KMS-11 (cell line): ENCODE measurements around the gene MYO1H.

Experiments
- H2AFZ ChIP-seq: fragments of 200-600 bp; sonication (generic); 2 replicates; pipeline ENCODE4 v1.6.1; 2016; ENCODE audit warnings: antibody characterized with exemption, mixed run types, low read depth
- H3K27ac ChIP-seq: fragments of 200-600 bp; sonication (generic); 2 replicates; pipeline ENCODE4 v1.6.1; 2016; ENCODE audit warnings: mild to moderate bottlenecking, mixed run types
- H3K27me3 ChIP-seq: fragments of 200-600 bp; sonication (generic); 2 replicates; pipeline ENCODE4 v1.6.1; 2017; ENCODE audit warnings: mild to moderate bottlenecking, low read depth, mixed run types, moderate library complexity; ENCODE audit not compliant: insufficient read depth
- H3K36me3 ChIP-seq: fragments of 200-600 bp; sonication (generic); 2 replicates; pipeline ENCODE4 v1.6.1; 2017; ENCODE audit warnings: mild to moderate bottlenecking, mixed run types; ENCODE audit not compliant: insufficient read depth
- H3K4me1 ChIP-seq: fragments of 200-600 bp; sonication (generic); 2 replicates; pipeline ENCODE4 v1.6.1; 2016; ENCODE audit warnings: mild to moderate bottlenecking, low read depth, mixed run types; ENCODE audit not compliant: poor library complexity, severe bottlenecking
- H3K4me2 ChIP-seq: fragments of 200-600 bp; sonication (generic); 2 replicates; pipeline ENCODE4 v1.7.0; 2016; ENCODE audit warnings: mild to moderate bottlenecking, mixed run types
- H3K4me3 ChIP-seq: fragments of 200-600 bp; sonication (generic); IDR thresholded peaks from 2 replicates; pipeline ENCODE4 v1.6.1; 2017; ENCODE audit warnings: low read depth, low read length, mixed read lengths; ENCODE audit not compliant: insufficient read depth
- H3K79me2 ChIP-seq: fragments of 200-600 bp; sonication (generic); 2 replicates; pipeline ENCODE4 v1.6.1; 2016; ENCODE audit warnings: low read depth, mixed run types; ENCODE audit not compliant: insufficient read depth
- H3K9ac ChIP-seq: fragments of 200-600 bp; sonication (generic); 2 replicates; pipeline ENCODE4 v1.6.1; 2016; ENCODE audit warnings: mild to moderate bottlenecking, mixed run types
- H4K20me1 ChIP-seq: fragments of 200-600 bp; sonication (generic); 2 replicates; pipeline ENCODE4 v1.6.1; 2016; ENCODE audit warnings: mild to moderate bottlenecking, mixed run types; ENCODE audit not compliant: insufficient read depth
- CTCF ChIP-seq: fragments of 200-600 bp; sonication (generic); conservative IDR thresholded peaks from 2 replicates; pipeline ENCODE4 v1.6.1; 2017; ENCODE audit warnings: low read depth, mild to moderate bottlenecking, antibody characterized with exemption, low read length, moderate library complexity, mixed read lengths

Gene MYO1H

GRCh38 chr12:109495012-109495411 lies 147.3 kb downstream of the MYO1H start:
- no peaks in the 10 kb centered on the region for H3K4me1 ChIP-seq
- no peak overlapping the region for H2AFZ ChIP-seq
- no peak overlapping the region for H3K4me3 ChIP-seq
- no peaks in the 10 kb centered on the region for H3K79me2 ChIP-seq
- H4K20me1 ChIP-seq, result no peaks in the 10 kb centered on the region
- no peak overlapping the region for H3K27ac ChIP-seq
- no peak for TF ChIP-seq CTCF
- no peak overlapping the region for H3K4me2 ChIP-seq
- no peaks in the 10 kb centered on the region for H3K27me3 ChIP-seq
- no peaks in the 10 kb centered on the region for H3K36me3 ChIP-seq
- H3K9ac ChIP-seq, result no peak overlapping the region

GRCh38 chr12:109496306-109496705 lies 148.6 kb downstream of the MYO1H start:
- Histone ChIP-seq H3K79me2 (no peaks in the 10 kb centered on the region), H3K36me3 (no peaks in the 10 kb centered on the region), H3K9ac (no peak overlapping the region), H3K27me3 (no peaks in the 10 kb centered on the region), H3K4me2 (no peak overlapping the region), H4K20me1 (no peaks in the 10 kb centered on the region), H3K4me3 (no peak overlapping the region), H3K4me1 (no peaks in the 10 kb centered on the region), H2AFZ (no peak overlapping the region), H3K27ac (no peak overlapping the region)
- no peak for TF ChIP-seq CTCF

- Histone ChIP-seq H3K4me1 (no peaks in the 10 kb centered on the region), H3K4me3 (no peak overlapping the region), H2AFZ (no peak overlapping the region), H3K4me2 (no peak overlapping the region), H3K27me3 (no peaks in the 10 kb centered on the region), H3K79me2 (no peaks in the 10 kb centered on the region), H4K20me1 (no peaks in the 10 kb centered on the region), H3K27ac (no peak overlapping the region), H3K36me3 (no peaks in the 10 kb centered on the region), H3K9ac (no peak overlapping the region)
- no peak for TF ChIP-seq CTCF
These were observed 150.0 kb downstream of the MYO1H start for GRCh38 chr12:109497675-109498074.
